ENCODE data around the gene TMEM72.

GRCh38 chr10:44939691-44940401 lies 28.7 kb downstream of the TMEM72 start:
- TF ChIP-seq CTCF (IDR thresholded peaks at IDR 0.05) (no peak), POLR2A (IDR thresholded peaks at IDR 0.05) (no peak), POLR2AphosphoS5 (IDR thresholded peaks at IDR 0.05) (no peak)
